HEK293T (cell line): ENCODE data around the gene RB1.

ENCODE experiments used
- CTCF ChIA-PET: fragments of 350-600 bp; formaldehyde crosslinking; extraction: SDS; loops from one replicate; lab custom pipeline; 2021; ENCODE audit warnings: antibody characterized with exemption, inconsistent platforms; lab: Yijun Ruan, JAX
- POLR2A ChIA-PET: fragments of 350-600 bp; formaldehyde crosslinking; extraction: SDS; loops from one replicate; lab custom pipeline; 2020; ENCODE audit warnings: antibody characterized with exemption, inconsistent platforms; lab: Yijun Ruan, JAX
- DNase-seq: peaks from one replicate; pipeline ENCODE4 v3.0.0; 2012; ENCODE audit warnings: mixed read lengths; ENCODE audit errors: extremely low spot score
- ARNT ChIP-seq: fragments of 450-650 bp; IDR thresholded peaks from 2 replicates; pipeline ENCODE4 v1.6.1; 2017; ENCODE audit warnings: mild to moderate bottlenecking
- BHLHE40 ChIP-seq: fragments of 450-650 bp; IDR thresholded peaks from 2 replicates; pipeline ENCODE4 v1.6.1; 2016; ENCODE audit warnings: mild to moderate bottlenecking, moderate library complexity, borderline replicate concordance
- CTBP1 ChIP-seq: fragments of 450-650 bp; IDR thresholded peaks from 2 replicates; pipeline ENCODE4 v1.6.1; 2016; ENCODE audit warnings: borderline replicate concordance
- ELF4 ChIP-seq: fragments of 450-650 bp; IDR thresholded peaks from 2 replicates; pipeline ENCODE4 v1.6.1; 2017; ENCODE audit warnings: antibody characterized with exemption
- FOXA1 ChIP-seq: fragments of 450-650 bp; IDR thresholded peaks from 2 replicates; pipeline ENCODE4 v1.6.1; 2016; ENCODE audit warnings: mild to moderate bottlenecking
- FOXK2 ChIP-seq: fragments of 450-650 bp; IDR thresholded peaks from 2 replicates; pipeline ENCODE4 v1.6.1; 2016; ENCODE audit warnings: mild to moderate bottlenecking
- FOXM1 ChIP-seq: fragments of 450-650 bp; IDR thresholded peaks from 2 replicates; pipeline ENCODE4 v1.6.1; 2017; ENCODE audit warnings: mild to moderate bottlenecking, borderline replicate concordance
- HDGF ChIP-seq: fragments of 450-650 bp; IDR thresholded peaks from 2 replicates; pipeline ENCODE4 v1.6.1; 2017; ENCODE audit warnings: antibody characterized with exemption, borderline replicate concordance
- L3MBTL2 ChIP-seq: fragments of 450-650 bp; conservative IDR thresholded peaks from 2 replicates; pipeline ENCODE4 v1.6.1; 2016; ENCODE audit warnings: mild to moderate bottlenecking
- LEF1 ChIP-seq: fragments of 450-650 bp; IDR thresholded peaks from 2 replicates; pipeline ENCODE4 v1.6.1; 2017; ENCODE audit warnings: mild to moderate bottlenecking, borderline replicate concordance
- NFRKB ChIP-seq: fragments of 450-650 bp; IDR thresholded peaks from 2 replicates; pipeline ENCODE4 v1.6.1; 2016; ENCODE audit warnings: mild to moderate bottlenecking, moderate library complexity
- SP1 ChIP-seq: fragments of 450-650 bp; IDR thresholded peaks from 2 replicates; pipeline ENCODE4 v1.6.1; 2017
- SUZ12 ChIP-seq: fragments of 450-650 bp; IDR thresholded peaks from 2 replicates; pipeline ENCODE4 v1.6.1; 2016; ENCODE audit warnings: mild to moderate bottlenecking
- TARDBP ChIP-seq: fragments of 450-650 bp; IDR thresholded peaks from 2 replicates; pipeline ENCODE4 v1.6.1; 2016
- ZNF384 ChIP-seq: fragments of 450-650 bp; IDR thresholded peaks from 2 replicates; pipeline ENCODE4 v1.6.1; 2016
- TF ChIP-seq, protein P1 (sequence below): fragments of 450-650 bp; IDR thresholded peaks from 2 replicates; pipeline ENCODE4 v1.6.1; 2016

RB1 gene

DNA sequence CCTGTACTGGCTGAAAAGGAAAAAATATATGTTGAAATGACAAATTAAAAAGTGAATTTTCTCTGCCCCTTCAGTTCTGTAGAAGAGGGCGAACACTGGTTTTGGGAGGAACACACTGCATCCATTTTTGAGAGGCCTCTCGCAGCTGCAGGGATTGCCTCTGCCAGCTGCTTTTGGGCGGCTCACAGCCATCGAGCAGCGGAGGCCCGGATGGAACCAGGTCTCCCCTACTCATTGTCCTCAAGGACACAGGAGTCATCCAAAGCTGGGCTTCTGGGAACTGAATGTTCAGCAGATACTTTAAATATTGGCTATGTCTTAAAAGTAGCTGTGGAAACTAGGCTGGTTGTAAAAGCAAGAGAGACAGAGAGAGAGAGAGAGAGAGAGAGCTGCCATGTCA is 212.2 kb downstream of the RB1 start:
- no peak for DNase-seq
- TF ChIP-seq HDGF (no peak), NFRKB (no peak), FOXA1 (no peak), SUZ12 (no peak), L3MBTL2 (no peak), FOXM1 (no peak), LEF1 (no peak), BHLHE40 (no peak), ARNT (no peak), FOXK2 (no peak), ELF4 (no peak), TARDBP (no peak), ZNF384 (no peak), SP1 (no peak), CTBP1 (no peak)
- TF ChIP-seq, protein P1, sequence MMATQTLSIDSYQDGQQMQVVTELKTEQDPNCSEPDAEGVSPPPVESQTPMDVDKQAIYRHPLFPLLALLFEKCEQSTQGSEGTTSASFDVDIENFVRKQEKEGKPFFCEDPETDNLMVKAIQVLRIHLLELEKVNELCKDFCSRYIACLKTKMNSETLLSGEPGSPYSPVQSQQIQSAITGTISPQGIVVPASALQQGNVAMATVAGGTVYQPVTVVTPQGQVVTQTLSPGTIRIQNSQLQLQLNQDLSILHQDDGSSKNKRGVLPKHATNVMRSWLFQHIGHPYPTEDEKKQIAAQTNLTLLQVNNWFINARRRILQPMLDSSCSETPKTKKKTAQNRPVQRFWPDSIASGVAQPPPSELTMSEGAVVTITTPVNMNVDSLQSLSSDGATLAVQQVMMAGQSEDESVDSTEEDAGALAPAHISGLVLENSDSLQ = no peak
- POLR2A ChIA-PET = no interaction called here
- CTCF ChIA-PET = no interaction called here

DNA sequence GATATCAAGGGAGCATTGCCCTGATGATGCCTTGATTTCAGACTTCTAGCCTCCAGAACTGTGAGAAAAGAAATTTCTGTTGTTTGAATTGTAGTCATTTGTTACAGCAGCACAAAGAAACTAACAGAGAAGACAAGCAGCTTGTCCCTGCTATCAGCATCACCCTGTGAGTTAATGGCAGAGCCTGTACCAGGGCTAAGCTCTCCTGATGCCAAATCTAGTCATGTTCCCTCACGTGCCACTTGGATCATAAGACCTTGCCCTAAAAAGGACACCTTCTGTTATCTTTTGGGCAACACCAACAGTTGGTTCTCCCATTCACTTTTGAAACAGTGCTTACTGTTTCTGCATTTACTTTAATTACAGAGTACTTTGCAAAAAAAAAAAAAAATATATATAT is 214.5 kb downstream of the RB1 start:
- no peak for TF ChIP-seq TARDBP
- POLR2A ChIA-PET = interaction anchor here (1.3 kb wide), 1 partner anchor 15 kb away, joined by 4 read pairs; the partner anchor contains the start of gene RCBTB2
- CTCF ChIA-PET = no interaction called here
- no peak for DNase-seq

DNA sequence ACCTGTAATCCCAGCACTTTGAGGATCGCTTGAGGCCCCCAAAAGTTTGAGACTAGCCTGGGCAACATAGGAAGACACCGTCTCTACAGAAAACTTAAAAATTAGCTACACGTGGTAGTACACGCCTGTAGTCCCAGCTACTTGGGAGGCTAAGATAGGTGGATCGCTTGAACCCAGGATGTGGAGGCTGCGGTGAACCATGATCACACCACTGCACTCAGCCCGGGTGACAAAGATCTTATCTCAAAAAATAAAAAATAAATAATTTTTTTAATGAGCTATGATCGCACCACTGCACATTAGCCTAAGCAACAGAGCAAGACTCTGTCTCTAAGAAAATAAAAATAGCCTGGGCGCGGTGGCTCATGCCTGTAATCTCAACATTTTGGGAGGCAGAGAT is 222.7 kb downstream of the RB1 start:
- ChIA-PET POLR2A (no interaction called here), CTCF (no interaction called here)
- TF ChIP-seq LEF1 = no peak
- no peak for TF ChIP-seq FOXK2
- no peak for TF ChIP-seq ELF4
- TF ChIP-seq CTBP1 = no peak
- DNase-seq = no peak

DNA sequence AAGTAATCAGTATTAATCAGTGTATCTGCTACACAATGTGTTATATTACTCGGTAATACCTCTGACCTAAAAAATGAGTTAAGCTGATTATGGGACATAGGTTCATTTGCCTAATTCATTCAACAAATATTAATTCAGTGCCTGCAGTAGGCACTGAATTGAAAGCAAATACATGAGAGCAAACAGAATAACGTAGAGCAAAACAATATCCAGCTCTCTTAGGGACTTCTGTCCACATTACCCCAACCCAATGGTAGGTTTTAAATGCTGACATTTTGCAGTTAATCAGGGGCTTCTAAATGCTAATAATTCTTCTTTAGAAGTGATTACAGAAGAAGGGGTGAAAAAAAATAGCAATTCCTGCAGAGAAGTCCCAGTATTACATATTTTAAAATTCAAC is 224.4 kb downstream of the RB1 start:
- ChIA-PET CTCF (no interaction called here), POLR2A (no interaction called here)
- TF ChIP-seq SP1 = no peak
- no peak for TF ChIP-seq FOXA1
- no peak for TF ChIP-seq ELF4
- TF ChIP-seq BHLHE40 = no peak
- TF ChIP-seq, protein P1 = no peak
- TF ChIP-seq TARDBP = no peak
- no peak for TF ChIP-seq L3MBTL2
- TF ChIP-seq NFRKB = no peak
- TF ChIP-seq FOXK2 = no peak
- TF ChIP-seq FOXM1 = no peak
- TF ChIP-seq HDGF = no peak
- TF ChIP-seq ARNT = no peak
- TF ChIP-seq ZNF384 = no peak
- no peak for TF ChIP-seq CTBP1
- DNase-seq = no peak

DNA sequence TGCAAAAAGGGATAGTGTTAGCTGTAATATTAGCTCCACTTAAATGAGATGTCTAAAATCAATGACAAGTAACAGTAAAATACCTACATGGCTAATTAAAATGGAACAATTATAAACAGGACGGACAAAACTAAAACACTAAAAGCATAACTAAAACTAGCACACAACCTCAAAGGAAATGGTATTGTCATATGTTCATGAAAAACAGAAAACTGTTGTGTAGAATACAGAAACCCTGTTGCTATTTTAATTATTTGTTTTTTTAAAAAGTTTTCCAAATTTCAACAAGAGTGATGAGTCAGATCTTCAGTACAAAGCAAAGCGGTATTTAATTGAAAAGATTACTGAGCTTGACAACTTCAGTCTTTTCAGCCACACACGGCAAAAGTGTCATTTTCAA is 225.2 kb downstream of the RB1 start:
- ChIA-PET POLR2A (no interaction called here), CTCF (no interaction called here)
- DNase-seq = no peak
- TF ChIP-seq FOXA1 (no peak), ZNF384 (no peak), FOXK2 (no peak), HDGF (no peak), ELF4 (no peak), SUZ12 (no peak), FOXM1 (no peak), L3MBTL2 (no peak), BHLHE40 (no peak), ARNT (no peak), NFRKB (no peak), LEF1 (no peak), CTBP1 (no peak)
- TF ChIP-seq, protein P1 = no peak

DNA sequence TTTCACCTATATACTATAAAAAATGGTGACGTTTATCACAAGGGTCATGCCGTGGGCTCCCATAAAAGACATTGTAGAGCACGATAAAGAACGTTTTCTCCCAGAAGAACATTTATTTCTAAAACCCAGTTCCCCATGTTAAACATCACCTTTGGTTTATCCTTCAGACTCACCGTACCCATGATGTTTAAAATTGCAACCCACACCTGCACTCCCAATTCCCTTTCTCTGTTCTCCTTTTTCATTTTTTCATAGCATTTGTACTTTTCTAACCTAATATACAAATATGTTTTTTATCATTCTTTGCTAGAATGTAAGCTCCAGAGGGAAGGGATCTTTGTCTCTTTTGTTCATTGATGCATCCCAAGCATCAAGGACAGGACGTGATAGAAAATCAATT is 227.3 kb downstream of the RB1 start:
- CTCF ChIA-PET = no interaction called here
- no peak for DNase-seq
- no peak for TF ChIP-seq ELF4
- TF ChIP-seq BHLHE40 = no peak
- no peak for TF ChIP-seq LEF1
- no peak for TF ChIP-seq FOXA1
- TF ChIP-seq CTBP1 = no peak
- no peak for TF ChIP-seq SUZ12
- TF ChIP-seq TARDBP = no peak
- no peak for TF ChIP-seq ZNF384
- TF ChIP-seq FOXK2 = no peak
- TF ChIP-seq, protein P1 = no peak
- no peak for TF ChIP-seq HDGF
- no peak for TF ChIP-seq SP1
- TF ChIP-seq L3MBTL2 = no peak
- TF ChIP-seq NFRKB = no peak
- no peak for TF ChIP-seq ARNT
- no peak for TF ChIP-seq FOXM1
- POLR2A ChIA-PET = no interaction called here
